GM10266 (cell line): Measurements from ENCODE around the gene HSD11B2.

Experiments
- DNase-seq: peaks from one replicate; pipeline ENCODE4 v3.0.0; 2012; ENCODE audit errors: extremely low spot score
- TF ChIP-seq, protein P1 (sequence below): IDR thresholded peaks from 2 replicates; pipeline ENCODE4 v1.5.1; 2012; ENCODE audit warnings: mild to moderate bottlenecking, low read depth; ENCODE audit not compliant: control insufficient read depth, insufficient read depth; ENCODE audit errors: missing control alignments

HSD11B2 gene

DNA sequence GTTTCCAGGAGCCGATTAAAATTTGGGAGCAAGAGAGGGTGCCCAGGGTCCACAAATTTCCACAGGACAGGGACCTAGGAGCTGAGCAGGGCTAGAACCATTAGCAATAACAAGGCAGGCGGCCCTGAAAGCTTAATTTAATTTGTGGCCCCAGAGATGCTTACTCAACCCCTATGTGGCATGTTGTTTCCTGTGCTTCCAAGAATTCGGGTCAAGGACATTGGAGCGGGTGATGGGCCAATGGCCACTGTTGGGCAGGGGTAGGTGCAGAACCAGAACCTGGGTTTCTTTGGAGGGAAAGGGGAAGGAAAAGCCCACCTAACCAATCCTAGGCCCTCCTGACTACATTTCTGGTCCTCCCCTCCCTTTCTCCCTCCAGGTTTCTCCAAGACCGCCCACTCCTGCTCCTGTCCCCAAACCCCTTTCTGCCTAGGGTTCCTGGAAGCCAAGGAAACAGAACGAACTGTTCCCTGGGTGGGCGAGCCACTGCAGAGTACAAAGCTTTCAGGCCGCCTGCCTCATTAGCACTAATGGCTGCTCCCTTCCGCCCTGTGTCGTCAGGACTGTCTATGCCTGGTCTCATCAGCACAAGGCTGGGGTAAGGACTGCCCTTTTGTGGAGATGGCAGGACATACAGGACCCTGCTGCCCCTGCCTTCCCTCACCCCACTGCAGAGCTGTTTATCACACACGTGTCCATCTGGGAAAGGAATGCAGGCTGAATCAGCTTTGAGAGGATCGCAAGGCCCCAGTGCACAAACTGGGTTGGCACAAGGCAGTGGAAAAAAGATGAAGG lies 53.0 kb downstream of the HSD11B2 start:
- no peak for DNase-seq
- TF ChIP-seq, protein P1, sequence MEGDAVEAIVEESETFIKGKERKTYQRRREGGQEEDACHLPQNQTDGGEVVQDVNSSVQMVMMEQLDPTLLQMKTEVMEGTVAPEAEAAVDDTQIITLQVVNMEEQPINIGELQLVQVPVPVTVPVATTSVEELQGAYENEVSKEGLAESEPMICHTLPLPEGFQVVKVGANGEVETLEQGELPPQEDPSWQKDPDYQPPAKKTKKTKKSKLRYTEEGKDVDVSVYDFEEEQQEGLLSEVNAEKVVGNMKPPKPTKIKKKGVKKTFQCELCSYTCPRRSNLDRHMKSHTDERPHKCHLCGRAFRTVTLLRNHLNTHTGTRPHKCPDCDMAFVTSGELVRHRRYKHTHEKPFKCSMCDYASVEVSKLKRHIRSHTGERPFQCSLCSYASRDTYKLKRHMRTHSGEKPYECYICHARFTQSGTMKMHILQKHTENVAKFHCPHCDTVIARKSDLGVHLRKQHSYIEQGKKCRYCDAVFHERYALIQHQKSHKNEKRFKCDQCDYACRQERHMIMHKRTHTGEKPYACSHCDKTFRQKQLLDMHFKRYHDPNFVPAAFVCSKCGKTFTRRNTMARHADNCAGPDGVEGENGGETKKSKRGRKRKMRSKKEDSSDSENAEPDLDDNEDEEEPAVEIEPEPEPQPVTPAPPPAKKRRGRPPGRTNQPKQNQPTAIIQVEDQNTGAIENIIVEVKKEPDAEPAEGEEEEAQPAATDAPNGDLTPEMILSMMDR: no peak

- no peak for DNase-seq
- TF ChIP-seq, protein P1: no peak
Observed at GRCh38 chr16:67486805-67487204, 55.9 kb downstream of the HSD11B2 start.
